GM12878 (cell line): ENCODE data around the gene PIGV. TPM values are rescaled to one million over a fixed set of nuclear protein-coding genes. Genes with fewer than 3 reads are reported as not detected.

ENCODE experiments used
- ATAC-seq: fragments of 200-7000 bp; cut with Tn5 transposase; 3 replicates; pipeline ENCODE4 v1.9.1; 2020; ENCODE audit warnings: mild to moderate bottlenecking, moderate library complexity
- BruUV-seq: library from RNA; stranded (reverse); fragments of 400-500 nt; replicated peaks from 2 replicates; lab custom pipeline; 2021; lab: Mats Ljungman, UMichigan
- CTCF ChIA-PET: fragments of 300-600 bp; sonication (Branson Sonifier 250); formaldehyde crosslinking; extraction: SDS; loops from one replicate; lab custom pipeline; 2021; ENCODE audit warnings: inconsistent platforms; lab: Yijun Ruan, JAX
- POLR2A ChIA-PET: fragments of 350-600 bp; formaldehyde crosslinking; extraction: SDS; loops from one replicate; lab custom pipeline; 2021; ENCODE audit warnings: inconsistent platforms; lab: Charles Lee
- RAD21 ChIA-PET: fragments of 300-600 bp; sonication (Branson Sonifier 250); formaldehyde crosslinking; loops from one replicate; lab custom pipeline; 2023; ENCODE audit warnings: antibody characterized with exemption; ENCODE audit not compliant: unreplicated experiment; lab: Charles Lee
- SMC1A ChIA-PET: fragments of 300-600 bp; sonication (Branson Sonifier 250); formaldehyde crosslinking; loops from one replicate; lab custom pipeline; 2023; ENCODE audit not compliant: unreplicated experiment, uncharacterized antibody; lab: Charles Lee
- DNase-seq: peaks from one replicate; pipeline ENCODE4 v3.0.0-alpha.2; 2011; ENCODE audit warnings: low read depth, low spot score
- FAIRE-seq: peaks from 3 replicates; lab custom pipeline; 2011; peaks lifted over from hg19 to GRCh38; lab: Jason Lieb, UNC
- H2AFZ ChIP-seq: 2 replicates; pipeline ENCODE4 v1.6.0; 2011; ENCODE audit warnings: low read depth, low read length, control low read depth; ENCODE audit not compliant: control insufficient read depth
- H3K27ac ChIP-seq: 2 replicates; pipeline ENCODE4 v1.5.1; 2011; ENCODE audit warnings: control low read depth; ENCODE audit not compliant: control insufficient read depth, insufficient read depth
- H3K27me3 ChIP-seq, 2 experiments: replicated peaks in 1 of 2; 2 replicates each; pipeline versions ENCODE4 v1.6.0 to v1.6.1; 2011; ENCODE audit warnings: low read length in 1 of 2; ENCODE audit not compliant: control insufficient read depth in 2 of 2, insufficient read depth in 2 of 2
- H3K36me3 ChIP-seq, 2 experiments: 2 replicates each; pipeline ENCODE4 v1.5.1; 2011; ENCODE audit warnings: low read length in 1 of 2; ENCODE audit not compliant: control insufficient read depth in 2 of 2, insufficient read depth in 2 of 2
- H3K4me1 ChIP-seq: 2 replicates; pipeline ENCODE4 v1.6.1; 2011; ENCODE audit warnings: mild to moderate bottlenecking, low read length, moderate library complexity, mixed read lengths; ENCODE audit not compliant: control insufficient read depth, insufficient read depth
- H3K4me2 ChIP-seq: 2 replicates; pipeline ENCODE4 v1.6.0; 2011; ENCODE audit warnings: control low read depth; ENCODE audit not compliant: control insufficient read depth, insufficient read depth
- H3K4me3 ChIP-seq: fragments of 200-600 bp; sonication (generic); 2 replicates; pipeline ENCODE4 v1.5.1; 2016
- H3K79me2 ChIP-seq: 2 replicates; pipeline ENCODE4 v1.6.0; 2011; ENCODE audit warnings: low read length; ENCODE audit not compliant: control insufficient read depth, insufficient read depth
- H3K9ac ChIP-seq: 2 replicates; pipeline ENCODE4 v1.8.0; 2011; ENCODE audit warnings: low read length, control low read depth, mixed read lengths; ENCODE audit not compliant: control insufficient read depth, insufficient read depth
- H3K9me3 ChIP-seq: replicated peaks from 3 replicates; pipeline ENCODE4 v1.5.1; 2011; ENCODE audit warnings: mild to moderate bottlenecking, low read length; ENCODE audit not compliant: control insufficient read depth, insufficient read depth
- H4K20me1 ChIP-seq: 2 replicates; pipeline ENCODE4 v1.6.0; 2011; ENCODE audit not compliant: control insufficient read depth, insufficient read depth
- BCL11A ChIP-seq: IDR thresholded peaks from 2 replicates; pipeline ENCODE4 v1.6.1; 2011; ENCODE audit warnings: low read depth, low read length
- BHLHE40 ChIP-seq, 2 experiments: fragments of 450-650 bp in 1 of 2; IDR thresholded peaks; 2 replicates each; pipeline ENCODE4 v1.6.1; 2011 to 2017; ENCODE audit warnings: low read depth in 2 of 2, borderline replicate concordance in 1 of 2, improper control_type of control experiment in 1 of 2, low read length in 1 of 2, mild to moderate bottlenecking in 1 of 2
- CBFB ChIP-seq: IDR thresholded peaks from 2 replicates; pipeline ENCODE4 v1.6.1; 2016; ENCODE audit warnings: antibody characterized with exemption, low read depth
- FOXK2 ChIP-seq: fragments of 450-650 bp; IDR thresholded peaks from 2 replicates; pipeline ENCODE4 v1.6.1; 2017; ENCODE audit warnings: mild to moderate bottlenecking, moderate library complexity
- HDAC6 ChIP-seq: fragments of 200-600 bp; sonication (generic); IDR thresholded peaks from one replicate; pipeline ENCODE4 v1.8.0; 2017; ENCODE audit warnings: antibody characterized with exemption; ENCODE audit not compliant: unreplicated experiment
- JUNB ChIP-seq: IDR thresholded peaks from 2 replicates; pipeline ENCODE4 v1.6.1; 2016; ENCODE audit warnings: antibody characterized with exemption, mild to moderate bottlenecking
- KLF5 ChIP-seq: fragments of 450-650 bp; IDR thresholded peaks from 2 replicates; pipeline ENCODE4 v1.6.1; 2014; ENCODE audit warnings: mild to moderate bottlenecking; ENCODE audit not compliant: partially characterized antibody
- MEF2A ChIP-seq: IDR thresholded peaks from 2 replicates; pipeline ENCODE4 v1.6.1; 2011; ENCODE audit warnings: low read depth, mild to moderate bottlenecking, low read length, moderate library complexity; ENCODE audit not compliant: insufficient read depth
- MYB ChIP-seq: fragments of 150-350 bp; IDR thresholded peaks from 2 replicates; pipeline ENCODE4 v1.6.1; 2014; ENCODE audit warnings: mild to moderate bottlenecking, low read depth, low read length, borderline replicate concordance
- MYC ChIP-seq: IDR thresholded peaks from 2 replicates; pipeline ENCODE4 v1.6.1; 2011; ENCODE audit warnings: mild to moderate bottlenecking, low read length, moderate library complexity, inconsistent platforms; ENCODE audit not compliant: insufficient read depth, insufficient replicate concordance, insufficient read length, severe bottlenecking
- NFIC ChIP-seq: IDR thresholded peaks from 2 replicates; pipeline ENCODE4 v1.6.1; 2012; ENCODE audit warnings: low read depth, mild to moderate bottlenecking, inconsistent platforms, low read length, moderate library complexity
- POLR2AphosphoS5 ChIP-seq: IDR thresholded peaks from 2 replicates; pipeline ENCODE4 v1.6.1; 2011; ENCODE audit warnings: mild to moderate bottlenecking, low read length, inconsistent platforms
- RELA ChIP-seq: fragments of 450-650 bp; IDR thresholded peaks from 2 replicates; pipeline ENCODE4 v1.8.0; 2014; ENCODE audit warnings: borderline replicate concordance; ENCODE audit not compliant: partially characterized antibody
- SIX5 ChIP-seq: IDR thresholded peaks from 2 replicates; pipeline ENCODE4 v1.6.1; 2011; ENCODE audit warnings: mild to moderate bottlenecking, low read depth, low read length, moderate library complexity; ENCODE audit not compliant: severe bottlenecking
- SMC3 ChIP-seq: IDR thresholded peaks from 2 replicates; pipeline ENCODE4 v1.6.1; 2011; ENCODE audit warnings: low read length, improper control_type of control experiment, borderline replicate concordance
- SP1 ChIP-seq: IDR thresholded peaks from one replicate; pipeline ENCODE4 v1.6.1; 2011; ENCODE audit warnings: low read depth, low read length
- SRF ChIP-seq, 2 experiments: IDR thresholded peaks; 2 replicates each; pipeline ENCODE4 v1.6.1; 2011; ENCODE audit warnings: low read depth in 2 of 2, low read length in 2 of 2, mild to moderate bottlenecking in 1 of 2, moderate library complexity in 1 of 2
- SUZ12 ChIP-seq: fragments of 200-600 bp; sonication (generic); IDR thresholded peaks from one replicate; pipeline ENCODE4 v1.6.1; 2018; ENCODE audit warnings: antibody characterized with exemption, mild to moderate bottlenecking; ENCODE audit not compliant: unreplicated experiment
- ZNF217 ChIP-seq: fragments of 450-650 bp; IDR thresholded peaks from 2 replicates; pipeline ENCODE4 v1.6.1; 2017; ENCODE audit warnings: antibody characterized with exemption, mild to moderate bottlenecking
- in situ Hi-C: fragments of 300-500 bp; cut with MboI; formaldehyde crosslinking; loops from 9 replicates; pipeline ENCODE4 v1.14.3; 2018; ENCODE audit warnings: mixed read lengths
- intact Hi-C: fragments of 100-400 bp; cut with micrococcal nuclease; formaldehyde crosslinking; loops from one replicate; pipeline ENCODE4 v1.14.2; 2022; ENCODE audit not compliant: unreplicated experiment
- polyA plus RNA-seq, 11 experiments: library from polyadenylated mRNA; depleted of rRNA in 4 of 11; unstranded in 6 of 11; stranded (reverse) in 5 of 11; fragments of >200 nt; fragmentation: Nextera tagmentation in 4 of 11; fragmentation: Illumina TruSeq in 1 of 11; extraction: Ambion mirVana in 4 of 11; extraction: Trizol in 1 of 11; gene quantifications; 1 replicate in 1 of 11; 2 replicates in 10 of 11; pipeline versions ENCODE4 v1.2.1 to v1.2.3, GENCODE V29; 2011 to 2016; ENCODE audit warnings: inconsistent platforms in 2 of 11, missing spikeins in 2 of 11, low read depth in 1 of 11
- total RNA-seq, 4 experiments: library from RNA; depleted of rRNA in 3 of 4; stranded (reverse); fragments of >200 nt in 3 of 4; fragmentation: Illumina TruSeq in 1 of 4; extraction: Trizol in 1 of 4; gene quantifications; 2 replicates each; pipeline versions ENCODE4 v1.2.1 to v1.2.3, GENCODE V29; 2013 to 2021
- TF ChIP-seq, protein P1 (sequence below): fragments of 450-650 bp; IDR thresholded peaks from 2 replicates; pipeline ENCODE4 v1.6.1; 2017; ENCODE audit warnings: mild to moderate bottlenecking, moderate library complexity
- TF ChIP-seq, protein P2 (sequence below): IDR thresholded peaks from 2 replicates; pipeline ENCODE4 v1.6.1; 2012; ENCODE audit warnings: low read depth, low read length, improper control_type of control experiment

The PIGV gene
- total and polyA plus RNA-seq, 10 of the 15 experiments (the other 5 are each of a cell fraction or from before 2014, with no cell fraction given), result 8.8 to 18.1 (median 11.9) TPM

DNA sequence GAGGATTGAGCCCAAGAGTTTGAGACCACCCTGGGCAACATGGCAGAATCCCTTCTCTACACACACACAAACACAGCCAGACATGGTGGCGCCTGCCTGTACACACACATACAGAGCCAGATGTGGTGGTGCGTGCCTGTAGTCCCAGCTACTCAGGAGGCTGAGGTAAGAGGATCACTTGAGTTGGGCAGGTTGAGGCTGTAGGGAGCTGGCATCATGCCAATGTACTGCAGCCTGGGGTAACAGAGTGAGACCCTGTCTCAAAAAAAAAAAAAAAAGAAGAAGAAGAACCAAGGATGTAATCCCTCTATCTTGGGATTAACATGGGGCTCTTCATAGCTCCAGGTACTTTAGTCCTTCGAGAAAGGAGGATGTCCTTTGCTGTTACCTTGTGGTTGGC is 29.4 kb upstream of the PIGV start (continued):
- TF ChIP-seq, protein P1, sequence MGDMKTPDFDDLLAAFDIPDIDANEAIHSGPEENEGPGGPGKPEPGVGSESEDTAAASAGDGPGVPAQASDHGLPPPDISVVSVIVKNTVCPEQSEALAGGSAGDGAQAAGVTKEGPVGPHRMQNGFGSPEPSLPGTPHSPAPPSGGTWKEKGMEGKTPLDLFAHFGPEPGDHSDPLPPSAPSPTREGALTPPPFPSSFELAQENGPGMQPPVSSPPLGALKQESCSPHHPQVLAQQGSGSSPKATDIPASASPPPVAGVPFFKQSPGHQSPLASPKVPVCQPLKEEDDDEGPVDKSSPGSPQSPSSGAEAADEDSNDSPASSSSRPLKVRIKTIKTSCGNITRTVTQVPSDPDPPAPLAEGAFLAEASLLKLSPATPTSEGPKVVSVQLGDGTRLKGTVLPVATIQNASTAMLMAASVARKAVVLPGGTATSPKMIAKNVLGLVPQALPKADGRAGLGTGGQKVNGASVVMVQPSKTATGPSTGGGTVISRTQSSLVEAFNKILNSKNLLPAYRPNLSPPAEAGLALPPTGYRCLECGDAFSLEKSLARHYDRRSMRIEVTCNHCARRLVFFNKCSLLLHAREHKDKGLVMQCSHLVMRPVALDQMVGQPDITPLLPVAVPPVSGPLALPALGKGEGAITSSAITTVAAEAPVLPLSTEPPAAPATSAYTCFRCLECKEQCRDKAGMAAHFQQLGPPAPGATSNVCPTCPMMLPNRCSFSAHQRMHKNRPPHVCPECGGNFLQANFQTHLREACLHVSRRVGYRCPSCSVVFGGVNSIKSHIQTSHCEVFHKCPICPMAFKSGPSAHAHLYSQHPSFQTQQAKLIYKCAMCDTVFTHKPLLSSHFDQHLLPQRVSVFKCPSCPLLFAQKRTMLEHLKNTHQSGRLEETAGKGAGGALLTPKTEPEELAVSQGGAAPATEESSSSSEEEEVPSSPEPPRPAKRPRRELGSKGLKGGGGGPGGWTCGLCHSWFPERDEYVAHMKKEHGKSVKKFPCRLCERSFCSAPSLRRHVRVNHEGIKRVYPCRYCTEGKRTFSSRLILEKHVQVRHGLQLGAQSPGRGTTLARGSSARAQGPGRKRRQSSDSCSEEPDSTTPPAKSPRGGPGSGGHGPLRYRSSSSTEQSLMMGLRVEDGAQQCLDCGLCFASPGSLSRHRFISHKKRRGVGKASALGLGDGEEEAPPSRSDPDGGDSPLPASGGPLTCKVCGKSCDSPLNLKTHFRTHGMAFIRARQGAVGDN, result no peak
- TF ChIP-seq JUNB, result no peak
- TF ChIP-seq, all 136 proteins: peak for 0

DNA sequence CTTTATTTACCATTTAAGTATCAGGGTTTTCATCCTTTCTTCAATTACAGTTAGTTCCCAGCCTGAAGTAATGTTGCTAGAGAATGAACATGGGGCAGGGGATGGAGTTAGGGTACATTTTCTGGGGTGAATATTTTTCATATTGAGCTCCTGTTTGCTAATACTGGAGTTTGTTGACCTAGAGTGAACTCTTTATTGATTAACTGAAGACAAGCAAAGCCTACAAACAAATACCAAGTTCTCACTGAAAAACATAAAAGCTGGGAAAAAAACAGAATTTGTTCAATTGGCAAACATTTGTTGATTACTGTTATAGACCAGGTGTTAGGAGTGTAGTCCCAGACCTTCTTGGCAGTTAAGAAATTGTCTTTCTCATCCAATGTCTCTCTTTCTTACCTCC is 28.2 kb upstream of the PIGV start:
- DNase-seq, result no peak
- no peaks in the 10 kb centered on the region for H3K4me1 ChIP-seq
- no TSS peak for BruUV-seq
- no peak overlapping the region for H3K27ac ChIP-seq
- in situ Hi-C loops, result no loop called here
- RAD21 ChIA-PET, result no interaction called here
- no peak overlapping the region for H2AFZ ChIP-seq
- no peaks in the 10 kb centered on the region for H4K20me1 ChIP-seq
- H3K9me3 ChIP-seq, result no peaks in the 10 kb centered on the region
- H3K4me2 ChIP-seq, result no peak overlapping the region
- H3K4me3 ChIP-seq, result no peak overlapping the region
- POLR2A ChIA-PET, result interaction anchor here (2.5 kb wide), 1 partner anchor 15 kb away, joined by 13 read pairs; no protein-coding TSS in a partner anchor
- intact Hi-C loops, result no loop called here
- SMC1A ChIA-PET, result interaction anchor here (1.0 to 4.0 kb wide), 5 partner anchors 12 to 169 kb away, joined by 3 to 19 read pairs (median 5); no protein-coding TSS in a partner anchor
- H3K36me3 ChIP-seq, result peaks cover 28 to 47% of the 10 kb centered on the region in 2 experiments
- no peak overlapping the region for H3K9ac ChIP-seq
- no peak for FAIRE-seq
- CTCF ChIA-PET, result interaction anchor here (1.3 to 2.1 kb wide), 3 partner anchors 29 to 106 kb away, joined by 3 to 8 read pairs (median 7); no protein-coding TSS in a partner anchor
- H3K27me3 ChIP-seq, result no peaks in the 10 kb centered on the region
- no peaks in the 10 kb centered on the region; the same call in none of the 2 replicates for H3K79me2 ChIP-seq
- no peak for ATAC-seq
- TF ChIP-seq FOXK2 (no peak), POLR2AphosphoS5 (no peak), ZNF217 (no peak), KLF5 (no peak), MEF2A (no peak), BCL11A (no peak), SMC3 (no peak), RELA (no peak), NFIC (no peak), SRF (IDR thresholded peaks at IDR 0.05; ENCODE audit: low read depth in 2 of 2, low read length in 2 of 2) (no peak), SUZ12 (no peak), MYC (no peak), MYB (no peak), SIX5 (no peak), HDAC6 (no peak), SP1 (no peak), CBFB (no peak), BHLHE40 (IDR thresholded peaks at IDR 0.05; ENCODE audit: borderline replicate concordance in 1 of 2, low read depth in 2 of 2, low read length in 1 of 2) (no peak)
- TF ChIP-seq, protein P2, sequence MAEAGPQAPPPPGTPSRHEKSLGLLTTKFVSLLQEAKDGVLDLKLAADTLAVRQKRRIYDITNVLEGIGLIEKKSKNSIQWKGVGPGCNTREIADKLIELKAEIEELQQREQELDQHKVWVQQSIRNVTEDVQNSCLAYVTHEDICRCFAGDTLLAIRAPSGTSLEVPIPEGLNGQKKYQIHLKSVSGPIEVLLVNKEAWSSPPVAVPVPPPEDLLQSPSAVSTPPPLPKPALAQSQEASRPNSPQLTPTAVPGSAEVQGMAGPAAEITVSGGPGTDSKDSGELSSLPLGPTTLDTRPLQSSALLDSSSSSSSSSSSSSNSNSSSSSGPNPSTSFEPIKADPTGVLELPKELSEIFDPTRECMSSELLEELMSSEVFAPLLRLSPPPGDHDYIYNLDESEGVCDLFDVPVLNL, result no peak
